K562 (cell line): ENCODE measurements around the gene GIMAP8. TPM values are rescaled to one million over a fixed set of nuclear protein-coding genes. Genes with fewer than 3 reads are reported as not detected.

ENCODE experiments used
- ATAC-seq: fragments of 200-7000 bp; cut with Tn5 transposase; 3 replicates; pipeline ENCODE4 v1.9.1; 2020; ENCODE audit warnings: moderate library complexity
- BruUV-seq: library from RNA; stranded (reverse); fragments of 400-500 nt; replicated peaks from 2 replicates; lab custom pipeline; 2021; lab: Mats Ljungman, UMichigan
- CTCF ChIA-PET: fragments of 300-600 bp; formaldehyde crosslinking; extraction: SDS; loops from one replicate; lab custom pipeline; 2021; ENCODE audit warnings: low intra/inter-chr PET ratio; lab: Yijun Ruan, JAX
- POLR2A ChIA-PET: fragments of 300-600, 350-650 bp; sonication (Branson Sonifier 250); formaldehyde crosslinking; extraction: SDS; loops from one replicate; lab custom pipeline; 2021; ENCODE audit warnings: antibody characterized with exemption, inconsistent platforms; lab: Yijun Ruan, JAX
- DNase-seq, 4 experiments: peaks; one replicate each; pipeline versions ENCODE4 v3.0.0 to v3.0.0-alpha.2; 2011 to 2018; ENCODE audit warnings: low spot score in 3 of 4, mixed read lengths in 3 of 4; ENCODE audit errors: extremely low read depth in 1 of 4
- FAIRE-seq: peaks from 2 replicates; lab custom pipeline; 2011; peaks lifted over from hg19 to GRCh38; lab: Jason Lieb, UNC
- H2AFZ ChIP-seq: 2 replicates; pipeline ENCODE4 v1.6.0; 2011; ENCODE audit warnings: low read depth, low read length, control low read depth, inconsistent platforms
- H3K27ac ChIP-seq: fragments of 200-600 bp; 3 replicates; pipeline ENCODE4 v1.8.0; 2011; ENCODE audit warnings: low read depth, mild to moderate bottlenecking, control low read depth, inconsistent platforms, low read length, moderate library complexity, mixed read lengths; ENCODE audit errors: extremely low read depth
- H3K27me3 ChIP-seq, 2 experiments: fragments of 300-600 bp in 1 of 2; 2 replicates in 1 of 2; 3 replicates in 1 of 2; pipeline versions ENCODE4 v1.6.0 to v1.8.0; 2011; ENCODE audit warnings: inconsistent platforms in 2 of 2, low read length in 2 of 2, mild to moderate bottlenecking in 1 of 2, mixed read lengths in 1 of 2, moderate library complexity in 1 of 2; ENCODE audit not compliant: control insufficient read depth in 2 of 2, insufficient read depth in 2 of 2
- H3K36me3 ChIP-seq: fragments of 300-600 bp; 3 replicates; pipeline ENCODE4 v1.8.0; 2011; ENCODE audit warnings: mild to moderate bottlenecking, low read length, inconsistent platforms; ENCODE audit not compliant: control insufficient read depth, insufficient read depth
- H3K4me1 ChIP-seq, 2 experiments: fragments of 200-600 bp in 1 of 2; replicated peaks in 1 of 2; 2 replicates in 1 of 2; 3 replicates in 1 of 2; pipeline versions ENCODE4 v1.5.1 to v1.8.0; 2011; ENCODE audit warnings: inconsistent platforms in 2 of 2, low read length in 2 of 2, mild to moderate bottlenecking in 1 of 2, mixed read lengths in 1 of 2, moderate library complexity in 1 of 2; ENCODE audit not compliant: control insufficient read depth in 2 of 2, insufficient read depth in 2 of 2
- H3K4me2 ChIP-seq: 2 replicates; pipeline ENCODE4 v1.6.1; 2011; ENCODE audit warnings: low read length, control low read depth, inconsistent platforms, mixed read lengths; ENCODE audit not compliant: insufficient read depth
- H3K4me3 ChIP-seq: fragments of 200-600 bp; sonication (generic), shearing (Covaris generic); 2 replicates; pipeline ENCODE4 v1.5.1; 2016; ENCODE audit warnings: control low read depth, inconsistent platforms
- H3K79me2 ChIP-seq: fragments of 200-600 bp; 3 replicates; pipeline ENCODE4 v1.8.0; 2011; ENCODE audit warnings: low read length, inconsistent platforms; ENCODE audit not compliant: control insufficient read depth, insufficient read depth
- H3K9ac ChIP-seq, 2 experiments: 2 replicates each; pipeline versions ENCODE4 v1.6.0 to v1.6.1; 2011; ENCODE audit warnings: low read depth in 2 of 2, low read length in 2 of 2, control low read depth in 1 of 2, inconsistent platforms in 1 of 2, mild to moderate bottlenecking in 1 of 2, mixed read lengths in 1 of 2; ENCODE audit not compliant: insufficient read depth in 1 of 2
- H3K9me1 ChIP-seq: one replicate; pipeline ENCODE4 v1.6.0; 2011; ENCODE audit warnings: inconsistent platforms, mild to moderate bottlenecking, low read length, moderate library complexity; ENCODE audit not compliant: control insufficient read depth, insufficient read depth
- H3K9me3 ChIP-seq: replicated peaks from 2 replicates; pipeline ENCODE4 v1.5.1; 2011; ENCODE audit warnings: low read depth, low read length, inconsistent platforms; ENCODE audit not compliant: control insufficient read depth, insufficient read depth
- H4K20me1 ChIP-seq: replicated peaks from 2 replicates; pipeline ENCODE4 v1.6.1; 2011; ENCODE audit warnings: low read length, inconsistent platforms, mixed read lengths; ENCODE audit not compliant: control insufficient read depth, insufficient read depth
- ATF1 ChIP-seq, 2 experiments: fragments of 450-650 bp in 1 of 2; IDR thresholded peaks; 2 replicates each; pipeline ENCODE4 v1.6.1; 2016; ENCODE audit warnings: missing compliant biosample characterization in 1 of 2, missing genetic modification characterization in 1 of 2
- BHLHE40 ChIP-seq: IDR thresholded peaks from 2 replicates; pipeline ENCODE4 v1.6.1; 2011; ENCODE audit warnings: low read length, improper control_type of control experiment
- DIDO1 ChIP-seq: fragments of 450-650 bp; IDR thresholded peaks from 2 replicates; pipeline ENCODE4 v1.6.1; 2016; ENCODE audit warnings: low read depth, missing biosample characterization, missing genetic modification characterization
- HDAC8 ChIP-seq: fragments of 450-650 bp; IDR thresholded peaks from 2 replicates; pipeline ENCODE4 v1.6.1; 2016; ENCODE audit warnings: mild to moderate bottlenecking, missing genetic modification characterization, moderate library complexity, missing compliant biosample characterization
- MITF ChIP-seq: IDR thresholded peaks from 2 replicates; pipeline ENCODE4 v1.6.1; 2014; ENCODE audit warnings: antibody characterized with exemption
- MLX ChIP-seq, 2 experiments: fragments of 450-650 bp in 1 of 2; sonication (generic) in 1 of 2; formaldehyde crosslinking; conservative IDR thresholded peaks; 2 replicates each; pipeline versions ENCODE4 v1.4.0 to v1.8.1; 2020 to 2022; ENCODE audit warnings: mild to moderate bottlenecking in 1 of 2, missing genetic modification reagents in 1 of 2
- PATZ1 ChIP-seq: fragments of 250-450 bp; sonication (Bioruptor Pico); IDR thresholded peaks from 2 replicates; pipeline ENCODE4 v1.5.0; 2020; ENCODE audit warnings: mild to moderate bottlenecking, borderline replicate concordance
- RERE ChIP-seq: sonication (generic); formaldehyde crosslinking; IDR thresholded peaks from 2 replicates; pipeline ENCODE4 v1.8.0; 2023; ENCODE audit warnings: missing genetic modification reagents, mild to moderate bottlenecking, borderline replicate concordance
- RFX5 ChIP-seq: IDR thresholded peaks from 2 replicates; pipeline ENCODE4 v1.6.1; 2011; ENCODE audit warnings: low read depth, mild to moderate bottlenecking, improper control_type of control experiment, low read length
- SMARCE1 ChIP-seq: fragments of 450-650 bp; IDR thresholded peaks from 2 replicates; pipeline ENCODE4 v1.7.1; 2016; ENCODE audit warnings: mild to moderate bottlenecking
- SUPT5H ChIP-seq: fragments of 450-650 bp; IDR thresholded peaks from 2 replicates; pipeline ENCODE4 v1.6.1; 2016
- ZNF780A ChIP-seq: fragments of 250-450 bp; sonication (Bioruptor Pico); IDR thresholded peaks from 2 replicates; pipeline ENCODE4 v1.5.0; 2021; ENCODE audit warnings: mild to moderate bottlenecking
- WGBS: fragments of 100-300 bp; shearing (Covaris generic); methylation state at CpG from one replicate; pipeline ENCODE4 v1.1.6; 2016; ENCODE audit warnings: low coverage, mixed read lengths; ENCODE audit not compliant: insufficient coverage; ENCODE audit errors: missing lambda C conversion rate; 5-methylcytosine and 5-hydroxymethylcytosine counted together
- in situ Hi-C: fragments of 300-500 bp; cut with MboI; formaldehyde crosslinking; loops from 4 replicates; pipeline ENCODE4 v1.15.0; 2018; ENCODE audit warnings: inconsistent platforms, mixed read lengths
- intact Hi-C: fragments of 100-400 bp; cut with micrococcal nuclease; formaldehyde crosslinking; loops from 2 replicates; pipeline ENCODE4 v1.14.2; 2022
- polyA plus RNA-seq, 8 experiments: library from polyadenylated mRNA; depleted of rRNA in 4 of 8; stranded (reverse) in 5 of 8; unstranded in 3 of 8; fragments of >200 nt; fragmentation: Nextera tagmentation in 2 of 8; fragmentation: Illumina TruSeq in 1 of 8; extraction: Ambion mirVana in 2 of 8; extraction: Trizol in 1 of 8; gene quantifications; 2 replicates each; pipeline versions ENCODE4 v1.2.1 to v1.2.3, GENCODE V29; 2011 to 2014; ENCODE audit warnings: inconsistent platforms in 1 of 8, missing spikeins in 1 of 8
- total RNA-seq, 7 experiments: library from RNA; depleted of rRNA in 6 of 7; stranded (reverse); fragments of >200 nt in 6 of 7; fragmentation: Illumina TruSeq in 2 of 7; extraction: Trizol in 2 of 7; gene quantifications; 2 replicates each; pipeline versions ENCODE4 v1.2.1 to v1.2.3, GENCODE V29; 2011 to 2021; ENCODE audit warnings: low replicate concordance in 1 of 7

GIMAP8 gene
- total and polyA plus RNA-seq, 9 of the 15 experiments (the other 6 are each of a cell fraction or from before 2014, with no cell fraction given) = not detected

- FAIRE-seq (no peak), ATAC-seq (no peak), DNase-seq (no peak)
- TF ChIP-seq DIDO1 (tag) (no peak), PATZ1 (CRISPR knock-in tag) (no peak), ATF1 (CRISPR knock-in tag; IDR thresholded peaks at IDR 0.05) (no peak), ATF1 (tag; IDR thresholded peaks at IDR 0.05) (no peak), HDAC8 (no peak), SMARCE1 (no peak), BHLHE40 (no peak), MITF (no peak), SUPT5H (no peak), ZNF780A (CRISPR knock-in tag) (no peak), MLX (CRISPR knock-in tag; conservative IDR thresholded peaks at IDR 0.05) (no peak), RERE (CRISPR knock-in tag) (no peak), RFX5 (no peak)
- Histone ChIP-seq H2AFZ (no peak overlapping the region), H3K9me3 (no peaks in the 10 kb centered on the region), H3K9ac (no peak overlapping the region), H3K36me3 (no peaks in the 10 kb centered on the region), H3K27me3 (peaks cover 4 to 9% of the 10 kb centered on the region in 2 experiments; a peak in 1 of 5 replicates), H3K9me1 (no peaks in the 10 kb centered on the region), H3K4me1 (no peaks in the 10 kb centered on the region), H3K27ac (no peak overlapping the region), H4K20me1 (no peaks in the 10 kb centered on the region), H3K4me2 (no peak overlapping the region), H3K79me2 (no peaks in the 10 kb centered on the region), H3K4me3 (no peak overlapping the region)
- ChIA-PET CTCF (no interaction called here), POLR2A (no interaction called here)
- in situ Hi-C loops = no loop called here
- WGBS = under 1% methylated on average over 4 of the region's 4 CpGs
- no TSS peak for BruUV-seq
- intact Hi-C loops = no loop called here
Measured at GRCh38 chr7:150503155-150503554, 52.7 kb downstream of the GIMAP8 start.
